HL-60/S4 treated with retinoic acid at 250 ng/mL for 4 days and 3 days (cell line): ENCODE data around the gene ERICH2.

Experiments used
- in situ Hi-C: fragments of 300-500 bp; cut with MboI; formaldehyde crosslinking; loops from 2 replicates; pipeline ENCODE4 v1.7.0; 2022; ENCODE audit warnings: low sequenced_read_pairs

The ERICH2 gene

DNA sequence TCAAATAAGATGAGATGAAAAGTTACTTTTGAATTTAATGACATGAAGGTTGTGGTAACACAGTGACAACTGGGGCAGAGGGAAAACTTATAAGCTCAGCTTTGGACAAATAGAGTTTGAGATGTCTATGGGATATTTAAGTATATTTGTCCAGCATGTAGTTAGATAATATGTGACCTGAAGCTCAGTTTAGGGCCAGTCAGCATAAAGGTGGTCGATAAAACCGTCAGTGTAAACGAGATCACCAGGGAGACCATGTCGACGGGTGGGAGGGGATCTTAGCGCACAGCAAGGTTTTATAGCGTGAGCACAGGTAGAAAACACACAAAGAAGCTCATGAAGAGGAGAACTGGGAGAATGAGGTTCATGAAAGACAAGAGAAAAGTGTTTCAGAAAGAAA is 7.4 kb upstream of the ERICH2 start:
- in situ Hi-C loops: no loop called here

DNA sequence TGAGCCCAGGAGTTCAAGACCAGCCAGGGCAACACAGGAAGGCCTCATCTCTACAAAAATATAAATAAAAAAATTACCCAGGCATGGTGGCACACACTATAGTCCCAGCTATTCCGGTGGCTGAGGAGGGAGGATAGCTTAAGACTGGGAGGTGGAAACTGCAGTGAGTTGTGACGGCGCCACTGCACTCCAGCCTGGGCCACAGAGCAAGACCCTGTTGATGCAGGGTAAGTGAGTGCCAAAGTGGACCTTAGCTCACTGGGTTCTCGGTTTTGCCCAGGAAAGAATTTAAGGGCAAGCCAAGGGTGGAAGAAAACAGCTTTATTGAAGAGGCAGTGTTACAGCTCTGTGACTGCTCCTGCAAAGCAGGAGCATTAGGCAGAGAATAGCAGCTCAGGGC is 6.9 kb upstream of the ERICH2 start:
- in situ Hi-C loops: no loop called here

DNA sequence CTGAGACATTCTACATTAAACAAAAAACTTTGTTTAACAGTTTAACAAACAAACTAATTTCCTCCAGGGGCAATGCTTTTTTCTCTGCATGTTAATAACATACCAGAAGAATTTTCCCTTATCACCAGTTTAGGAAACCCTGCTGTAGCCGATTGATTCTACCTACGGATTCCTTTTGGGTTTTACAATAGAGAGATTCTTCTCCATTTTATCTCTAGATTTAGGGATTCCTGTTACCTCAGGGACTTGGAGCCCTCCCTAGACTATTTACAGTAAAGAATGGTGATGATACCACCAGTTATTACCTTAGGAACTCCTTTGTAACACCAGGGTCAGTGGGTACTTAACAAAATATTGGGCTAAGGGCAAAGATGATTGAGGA is 5.3 kb upstream of the ERICH2 start:
- in situ Hi-C loops: no loop called here

DNA sequence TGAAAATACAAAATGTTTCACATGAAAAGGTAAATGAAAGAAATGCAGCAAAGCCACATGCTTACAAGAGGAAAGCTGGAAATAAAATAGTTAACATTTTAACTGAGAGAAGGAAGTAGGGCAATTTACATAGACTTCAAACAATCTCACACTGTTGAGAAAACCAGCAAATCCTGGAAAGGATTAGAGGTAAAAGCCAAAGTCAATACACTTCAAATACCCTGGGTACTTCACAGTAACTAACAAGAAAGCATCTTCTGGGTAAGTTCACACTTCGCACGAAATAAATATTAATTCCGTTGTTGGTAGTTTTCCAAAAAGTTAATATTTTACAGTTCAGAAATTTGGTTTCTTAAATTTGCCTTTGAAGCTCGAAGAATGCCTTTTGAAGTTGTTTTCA is 3.5 kb upstream of the ERICH2 start:
- in situ Hi-C loops: no loop called here

DNA sequence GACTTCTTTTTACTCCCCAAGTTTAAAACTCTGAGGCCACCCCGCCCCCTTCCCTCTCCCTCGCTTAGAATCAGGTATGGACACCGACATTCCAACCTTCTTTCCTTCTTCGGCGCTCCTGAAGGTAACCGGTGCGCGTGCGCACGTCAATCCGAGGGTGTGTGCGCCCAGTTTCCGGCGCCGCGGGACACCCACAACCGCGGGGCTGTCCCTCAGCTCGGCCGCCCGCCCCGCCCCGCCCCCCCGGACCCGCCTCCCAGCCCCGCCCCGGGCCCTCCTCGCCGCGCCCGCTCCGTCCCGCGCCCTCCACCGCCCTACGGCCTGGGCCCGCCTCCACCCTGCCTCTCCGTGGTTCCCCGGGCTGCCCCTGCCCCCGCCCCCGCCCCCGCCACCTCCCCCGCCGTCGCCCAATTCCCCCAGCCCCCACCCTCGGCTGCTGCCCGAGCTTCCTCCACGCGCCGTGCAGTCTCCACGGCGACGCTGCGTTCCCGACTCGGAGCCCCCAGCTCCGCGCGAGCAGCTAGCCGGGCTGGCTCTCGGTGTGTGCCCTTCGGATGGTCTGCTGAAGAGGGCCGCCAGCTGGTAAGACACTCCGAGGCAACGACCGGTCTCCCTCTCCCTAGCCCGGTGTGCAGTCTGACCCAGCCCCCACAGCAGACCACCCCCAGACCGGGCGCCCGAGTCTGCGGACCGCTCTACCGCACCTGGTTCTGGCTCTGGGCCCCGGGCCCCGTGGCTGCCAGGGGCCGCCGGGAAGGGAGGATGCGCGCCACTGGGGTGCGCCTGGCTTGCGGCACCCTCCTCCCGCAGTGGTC is 635 bp downstream of the ERICH2 start:
- in situ Hi-C loops: no loop called here

DNA sequence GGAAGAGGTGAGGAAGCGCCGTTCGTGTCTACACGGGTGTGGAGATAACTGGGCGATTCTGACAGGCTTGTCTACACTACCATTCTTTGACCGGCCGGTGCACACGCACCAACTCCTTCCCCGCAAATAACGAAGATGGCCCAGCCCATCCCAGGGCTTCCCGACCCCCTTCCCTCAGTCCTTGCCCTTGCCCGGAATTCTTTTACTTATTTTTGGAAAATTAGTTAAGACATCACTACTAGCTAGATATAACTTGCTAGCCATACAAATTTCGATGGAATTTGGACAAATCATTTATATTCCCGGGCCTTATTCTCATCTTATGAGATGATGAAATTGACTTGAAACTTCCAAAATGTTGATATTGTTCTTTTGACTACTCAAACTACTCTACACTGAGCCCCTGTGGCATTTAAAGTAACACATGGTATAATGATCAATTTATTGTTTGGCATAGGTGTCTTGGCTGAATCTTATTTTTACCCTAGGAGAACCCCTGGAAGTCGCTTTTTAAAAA is 1.3 kb downstream of the ERICH2 start:
- in situ Hi-C loops: no loop called here

DNA sequence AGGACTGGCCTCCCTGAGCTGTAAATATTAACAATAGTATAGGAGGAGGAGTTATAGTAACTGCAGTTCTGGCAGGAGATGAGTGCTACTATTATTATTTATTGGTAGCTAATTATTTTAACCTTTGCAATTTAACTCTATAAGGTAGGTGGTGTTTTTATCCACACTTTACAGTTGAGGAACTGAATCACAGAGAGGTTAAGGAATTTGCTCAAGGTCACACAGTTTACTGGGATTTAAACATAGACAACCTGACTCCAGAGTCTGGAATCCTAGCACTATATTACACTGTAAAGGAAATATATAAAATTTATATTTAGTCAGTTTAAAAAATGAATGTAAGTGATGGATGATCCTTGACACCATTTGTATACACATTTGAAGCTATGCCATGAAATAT is 2.1 kb downstream of the ERICH2 start:
- in situ Hi-C loops: no loop called here

DNA sequence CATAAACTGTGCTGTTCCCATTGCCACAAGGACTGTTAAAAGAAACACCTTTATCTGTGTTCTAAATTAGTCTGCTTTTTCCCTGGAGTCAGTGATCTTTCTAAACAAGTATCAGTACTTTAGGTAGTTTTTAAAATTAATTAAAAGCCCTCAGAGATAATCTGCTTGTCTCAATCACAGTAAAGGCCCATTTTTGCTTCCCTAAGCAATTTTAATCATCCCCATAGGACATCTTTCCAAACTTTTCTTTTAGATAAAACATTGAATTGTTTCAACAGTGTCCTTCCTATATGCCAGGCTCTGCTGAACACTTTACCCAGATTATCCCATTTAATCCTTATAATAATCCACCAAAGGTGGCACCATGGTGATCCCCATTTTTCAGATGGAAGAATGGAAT is 3.9 kb downstream of the ERICH2 start:
- in situ Hi-C loops: no loop called here

DNA sequence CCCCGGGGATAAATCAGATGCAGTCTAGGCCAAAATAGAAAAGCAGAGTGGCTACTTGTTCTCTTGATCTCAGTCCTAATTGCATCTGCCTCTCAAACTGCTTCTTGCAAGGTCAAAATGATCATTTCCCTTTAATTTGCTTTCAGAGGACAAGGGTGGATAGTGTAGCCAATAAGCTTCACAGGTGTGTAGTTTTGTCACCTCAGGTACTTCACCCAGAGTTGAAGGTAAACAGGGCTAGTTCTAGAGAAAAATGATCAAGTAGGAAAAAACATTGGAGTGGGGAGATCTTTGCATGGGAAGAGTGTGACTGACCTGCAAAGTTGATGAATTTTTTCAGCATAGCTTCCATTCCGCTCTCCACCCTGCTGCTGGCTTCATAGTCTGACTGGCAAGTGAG is 8.7 kb downstream of the ERICH2 start:
- in situ Hi-C loops: no loop called here

DNA sequence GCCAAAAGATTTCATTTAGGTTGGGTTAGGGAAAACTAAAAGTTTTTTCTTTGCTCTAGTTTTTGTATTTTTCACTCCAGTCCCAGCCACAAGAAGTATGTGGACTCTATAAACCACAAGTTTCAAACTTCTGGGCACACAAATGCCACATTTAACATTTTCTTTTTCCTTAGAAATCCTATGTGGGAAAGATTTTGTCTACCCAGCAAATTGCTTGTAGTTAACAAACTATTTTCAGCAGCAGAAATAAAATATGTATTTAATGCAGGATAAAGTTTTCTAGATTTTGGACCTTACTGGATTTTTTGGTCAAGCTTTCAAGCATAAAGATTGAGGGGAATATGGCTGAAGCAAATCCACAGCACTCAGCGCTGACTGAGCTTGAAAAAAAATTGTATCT is 9.1 kb downstream of the ERICH2 start:
- in situ Hi-C loops: no loop called here

DNA sequence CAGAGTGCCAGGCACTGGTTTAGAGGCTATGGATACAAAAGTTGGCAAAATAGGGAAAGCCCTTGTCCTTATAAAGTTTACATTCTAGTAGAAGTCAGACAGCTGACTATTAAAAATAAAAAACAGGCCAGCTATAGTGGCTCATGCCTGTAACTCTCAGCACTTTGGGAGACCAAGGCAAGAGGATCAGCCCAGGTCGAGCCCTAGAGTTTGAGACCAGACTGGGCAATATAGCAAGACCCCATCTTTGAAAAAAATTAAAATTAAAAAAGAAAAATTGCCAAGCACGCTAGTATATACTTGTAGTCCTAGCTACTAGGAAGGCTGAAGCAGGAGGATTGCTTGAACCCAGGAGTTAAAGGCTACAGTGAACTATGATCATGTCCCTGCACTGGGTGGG is 12.5 kb downstream of the ERICH2 start:
- in situ Hi-C loops: no loop called here

DNA sequence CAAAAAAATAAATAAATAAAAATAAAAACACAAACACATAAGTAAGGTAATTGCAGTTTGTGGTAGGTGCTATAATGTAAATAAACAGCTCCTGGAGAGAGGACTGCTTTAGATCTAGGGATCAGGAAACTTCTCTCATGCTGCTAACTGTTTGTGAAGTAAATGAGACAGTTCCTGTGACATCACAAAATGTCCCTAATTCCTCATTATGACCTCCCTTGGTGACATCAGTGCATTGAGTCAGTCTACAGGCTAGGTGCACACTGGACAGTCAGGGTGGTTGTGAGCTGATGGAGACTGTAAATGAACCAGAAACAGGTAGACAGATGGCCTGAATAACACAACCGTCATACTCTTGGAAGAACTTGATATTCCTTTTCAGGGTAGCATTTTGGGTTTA is 13.4 kb downstream of the ERICH2 start:
- in situ Hi-C loops: no loop called here

DNA sequence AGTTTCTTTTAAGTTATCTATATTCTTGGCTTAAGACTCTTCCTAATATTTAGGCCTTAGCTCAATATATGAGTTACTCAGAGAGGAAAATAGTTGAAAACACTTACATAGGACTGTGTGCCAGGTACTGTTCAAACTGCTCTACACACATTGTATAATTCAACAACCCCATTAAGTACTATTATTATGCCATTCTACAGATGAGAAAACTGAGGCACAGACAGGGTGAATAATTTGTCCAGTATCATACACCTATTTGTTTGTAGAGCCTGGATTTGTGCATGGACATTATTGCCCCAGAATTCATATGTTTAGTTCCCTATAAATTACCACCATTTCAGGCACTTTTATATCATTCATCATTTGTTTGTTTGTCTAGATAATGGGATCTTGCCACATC is 28.8 kb downstream of the ERICH2 start:
- in situ Hi-C loops: no loop called here

DNA sequence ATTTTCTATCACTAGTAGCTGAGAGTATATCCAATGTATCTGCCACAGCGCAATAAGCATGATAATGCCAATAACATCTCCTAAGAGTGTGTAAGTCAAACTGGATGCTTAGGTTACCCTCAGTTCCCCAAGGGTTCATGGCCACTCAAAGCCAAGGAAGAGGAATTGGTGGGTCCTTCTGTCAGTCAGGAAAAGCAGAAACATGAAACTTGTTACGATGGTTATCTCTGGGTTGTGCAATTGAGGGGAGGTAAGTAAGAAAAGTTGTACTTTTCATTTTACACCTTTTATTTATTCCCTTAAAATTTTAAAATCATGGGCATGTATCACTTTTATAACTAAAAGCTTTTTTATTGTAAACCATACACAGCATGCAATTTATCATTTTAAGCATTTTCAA is 36.4 kb downstream of the ERICH2 start:
- in situ Hi-C loops: loop anchor here (25.0 kb wide), 2 partner anchors 394 to 569 kb away; no protein-coding TSS in a partner anchor

DNA sequence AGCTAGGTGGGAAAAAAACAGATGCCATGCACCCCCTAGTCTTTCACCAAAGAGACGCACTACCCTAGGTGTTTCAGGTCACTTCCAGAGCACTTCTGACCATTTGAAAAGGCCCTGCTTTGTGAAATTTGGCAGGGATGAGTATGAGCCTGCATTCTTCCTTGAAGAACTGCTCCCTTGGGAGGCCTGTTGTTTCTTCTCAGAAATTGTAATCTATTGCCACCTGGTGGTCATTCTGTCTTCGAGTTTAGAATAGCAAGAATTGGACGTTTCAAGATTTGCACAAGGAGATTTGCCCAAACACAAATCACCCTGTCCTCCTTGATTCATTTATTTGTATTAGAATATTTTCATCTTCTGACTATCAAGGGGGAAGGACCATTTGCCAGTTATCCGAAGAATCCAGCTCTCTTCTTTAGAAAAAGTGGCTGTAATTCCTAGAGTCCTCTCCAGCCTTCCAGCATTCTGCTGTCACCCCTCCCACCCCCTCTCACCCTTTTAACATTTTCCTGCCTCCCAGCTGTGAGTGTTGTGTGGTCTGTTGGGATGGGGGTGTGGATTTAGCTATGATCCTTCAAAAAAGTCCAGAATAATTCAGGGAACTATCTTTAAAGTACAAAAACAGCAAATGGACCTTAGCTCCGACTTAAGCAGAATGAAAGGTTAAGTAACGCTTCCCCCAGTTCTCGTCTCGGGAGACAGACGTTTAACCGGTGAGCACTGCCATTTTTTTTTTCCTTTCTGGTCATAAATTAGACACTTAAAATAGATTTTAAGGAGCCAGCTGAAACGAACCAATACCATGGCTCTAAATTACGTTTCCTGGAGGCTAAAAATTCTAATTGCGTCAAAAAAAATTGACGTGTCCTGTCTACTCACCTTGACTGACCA is 42.8 kb downstream of the ERICH2 start:
- in situ Hi-C loops: loop anchor here (25.0 kb wide), 2 partner anchors 401 to 576 kb away; no protein-coding TSS in a partner anchor

DNA sequence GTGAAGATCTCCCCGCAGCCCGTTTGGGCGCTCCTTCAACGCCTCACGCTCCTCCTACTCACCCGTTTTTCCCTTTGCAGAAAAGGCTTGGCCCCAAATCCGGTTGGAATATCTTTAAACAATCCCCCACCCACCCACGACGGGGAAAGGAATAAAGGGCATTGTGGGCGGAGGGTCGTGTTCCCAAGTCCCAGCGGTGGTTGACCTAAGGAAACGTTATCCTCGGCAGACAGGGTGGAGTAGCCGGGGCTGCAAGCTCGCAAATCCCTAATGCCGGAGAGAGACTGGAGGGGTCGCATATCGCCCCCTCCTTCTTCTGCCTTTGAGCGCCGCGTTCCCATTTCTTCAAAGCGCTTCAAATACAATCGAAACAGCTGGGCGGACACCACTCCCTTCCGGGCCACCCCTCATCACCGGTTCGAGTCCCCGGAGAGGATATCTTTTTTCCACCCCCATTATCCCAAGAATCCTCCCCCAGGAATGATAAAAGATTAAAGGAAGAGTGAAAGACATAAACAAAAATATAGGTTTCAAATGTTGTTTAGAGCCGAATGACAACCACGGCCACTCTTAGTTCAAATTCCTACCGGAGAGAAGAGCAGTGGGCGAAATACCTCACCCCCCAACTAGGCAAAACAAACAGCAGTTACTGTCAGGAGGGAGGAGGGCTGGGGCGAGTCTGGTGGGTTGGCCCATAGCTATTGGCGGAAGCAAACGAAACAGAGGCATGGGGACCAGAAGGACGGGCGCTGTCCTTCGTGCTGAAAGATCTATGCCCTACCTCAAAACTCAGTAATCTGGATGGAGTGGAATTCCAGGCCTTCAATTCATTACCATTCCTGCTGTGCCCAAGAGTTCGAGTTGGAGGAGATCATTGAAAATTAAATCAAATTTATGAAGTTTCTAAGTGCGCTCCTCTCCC is 43.7 kb downstream of the ERICH2 start:
- in situ Hi-C loops: loop anchor here (25.0 kb wide), 2 partner anchors 402 to 577 kb away; no protein-coding TSS in a partner anchor

DNA sequence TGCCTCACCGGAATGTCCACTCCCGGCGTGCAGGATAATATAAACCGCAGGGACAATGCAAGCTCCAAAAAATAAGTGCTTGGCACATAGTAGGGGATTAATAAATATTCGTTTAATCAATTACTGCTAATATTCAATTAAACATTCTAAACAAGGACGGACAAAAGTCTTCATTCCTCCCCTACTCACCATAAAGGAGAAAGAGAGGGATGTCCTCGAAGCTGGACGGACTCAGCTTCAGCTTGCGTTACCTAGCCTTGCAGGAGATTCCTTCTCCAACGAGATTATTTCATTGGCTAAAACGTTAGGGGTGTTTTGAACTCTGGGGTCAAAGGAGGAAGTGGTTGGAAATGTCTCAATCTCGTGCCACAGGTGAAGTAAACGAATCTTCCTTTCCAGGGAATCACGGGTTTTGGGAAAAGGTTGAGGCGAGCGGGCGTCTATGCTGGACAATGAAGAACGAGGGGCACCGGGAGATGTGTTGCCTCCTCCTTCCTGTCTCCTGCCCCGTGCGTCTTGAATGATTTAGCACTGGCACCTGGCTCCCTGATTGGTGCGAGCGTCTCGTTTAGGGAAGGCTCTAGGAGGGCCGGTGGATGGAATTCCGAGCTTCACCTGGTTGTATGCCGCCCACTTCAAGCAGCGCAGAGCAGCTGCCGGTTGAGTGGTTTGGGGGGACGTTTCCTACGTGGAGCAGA is 44.5 kb downstream of the ERICH2 start:
- in situ Hi-C loops: loop anchor here (25.0 kb wide), 2 partner anchors 402 to 577 kb away; no protein-coding TSS in a partner anchor

DNA sequence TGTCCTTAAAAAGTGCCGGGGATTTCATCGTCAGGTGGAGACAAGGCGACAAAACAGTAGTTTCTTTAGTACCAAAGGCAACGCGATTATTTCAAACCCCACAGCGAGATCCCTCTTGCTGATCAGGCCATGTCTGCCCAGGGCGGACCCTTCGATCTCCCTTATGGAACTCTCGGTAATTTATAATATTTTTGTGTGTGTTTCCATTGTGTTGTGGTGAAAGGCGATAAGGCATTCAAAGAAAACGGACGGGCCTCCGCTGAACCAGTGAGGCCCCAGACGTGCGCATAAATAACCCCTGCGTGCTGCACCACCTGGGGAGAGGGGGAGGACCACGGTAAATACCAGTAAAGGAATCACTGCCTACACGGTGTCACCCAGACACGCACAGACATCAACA is 45.1 kb downstream of the ERICH2 start:
- in situ Hi-C loops: loop anchor here (25.0 kb wide), 2 partner anchors 403 to 578 kb away; no protein-coding TSS in a partner anchor

DNA sequence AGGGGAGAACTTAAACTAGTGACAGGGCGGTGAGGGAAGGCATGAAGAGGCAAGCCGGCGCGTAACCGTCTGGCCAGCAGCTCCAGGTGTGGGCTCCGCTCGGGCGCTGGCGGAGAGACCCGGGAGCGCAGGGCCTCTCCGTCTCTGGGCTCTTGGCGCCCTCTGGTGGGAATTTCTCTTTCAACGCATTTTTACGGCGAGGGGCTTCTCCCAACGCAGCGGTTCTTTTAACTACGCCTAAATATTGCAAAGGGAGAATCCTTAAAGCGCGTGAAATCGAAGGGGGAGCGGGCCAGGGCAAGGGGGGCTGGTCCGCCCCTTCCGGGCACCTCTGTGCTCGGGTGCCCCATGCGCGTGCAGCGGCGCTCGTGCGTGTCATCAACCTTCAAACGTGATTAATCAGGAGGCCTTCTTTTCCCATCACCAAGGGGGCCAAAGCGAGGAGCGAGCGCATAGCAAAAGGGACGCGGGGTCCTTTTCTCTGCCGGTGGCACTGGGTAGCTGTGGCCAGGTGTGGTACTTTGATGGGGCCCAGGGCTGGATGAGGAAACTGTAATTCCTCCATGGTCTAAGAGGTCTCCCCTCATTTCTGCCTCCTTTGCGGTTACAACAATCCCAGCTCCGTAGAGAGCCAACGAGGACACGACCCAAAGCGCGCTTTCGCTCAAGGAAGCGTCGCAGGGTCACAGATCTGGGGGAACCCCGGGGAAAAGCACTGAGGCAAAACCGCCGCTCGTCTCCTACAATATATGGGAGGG is 45.7 kb downstream of the ERICH2 start:
- in situ Hi-C loops: loop anchor here (25.0 kb wide), 2 partner anchors 404 to 579 kb away; no protein-coding TSS in a partner anchor
